Smooth muscle cell of the brain vasculature (primary cell): ENCODE measurements around the gene LCE2A.
"Not testable (repeated sequence)": the region's sequence is repeated elsewhere in the genome, so short reads cannot be mapped to it uniquely, and the experiment has no call there.

ENCODE experiments used
- DNase-seq: peaks from one replicate; pipeline ENCODE4 v3.0.0-alpha.2; 2012; ENCODE audit warnings: low read depth, low spot score

Gene LCE2A

GRCh38 chr1:152697701-152698600 is at the start of gene LCE2A:
Gene LCE2A, plus strand, starts transcription at chr1:152698345. Its CDS starts 557 bp downstream, at chr1:152698902.
- no peak for DNase-seq

DNA sequence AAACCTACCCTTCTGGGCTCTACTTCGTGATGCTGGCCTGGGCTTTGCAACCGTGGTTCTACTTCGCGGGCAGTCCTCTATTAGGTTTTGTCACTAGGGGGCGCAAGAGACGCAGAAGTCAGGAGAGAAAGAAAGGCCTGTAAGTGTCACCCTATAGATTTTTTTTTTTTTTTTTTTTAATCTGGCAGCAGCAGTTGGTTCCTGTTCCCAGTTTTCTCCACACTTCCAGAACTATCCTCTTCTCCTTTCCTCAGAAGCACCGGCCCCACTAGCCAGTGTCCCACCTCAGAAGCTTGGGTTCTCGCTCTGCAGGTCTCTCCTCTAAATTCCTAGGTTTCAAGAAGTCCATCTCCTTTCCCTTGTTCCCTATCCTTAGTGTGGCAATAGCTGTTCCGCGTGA is 44.0 kb upstream of the LCE2A start:
- DNase-seq: no peak

DNA sequence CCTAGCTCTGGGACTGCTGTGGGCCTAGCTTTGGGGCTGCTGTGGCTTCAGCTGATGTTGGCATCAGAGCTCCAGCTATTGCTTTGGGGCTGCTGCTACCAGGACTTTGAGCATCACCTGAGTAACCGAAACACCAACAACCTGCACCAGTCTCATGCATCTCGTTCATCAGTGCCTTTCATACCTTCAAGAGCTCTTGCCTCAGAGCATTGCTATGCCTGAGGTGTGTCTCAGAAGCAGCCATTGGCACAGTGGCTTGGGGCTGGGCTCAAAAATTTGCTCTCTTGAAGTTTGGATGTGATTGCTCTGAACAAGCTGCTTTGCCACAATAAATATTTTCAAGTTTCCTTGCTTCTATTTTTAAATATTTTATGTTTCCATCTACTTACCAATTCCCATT is 41.7 kb upstream of the LCE2A start:
- no peak for DNase-seq

- no peak for DNase-seq
Observed at GRCh38 chr1:152657677-152658076, 40.5 kb upstream of the LCE2A start.

- no peak for DNase-seq
Observed at GRCh38 chr1:152658649-152659048, 39.5 kb upstream of the LCE2A start.

GRCh38 chr1:152663098-152663497 is 35.0 kb upstream of the LCE2A start, which contains the start of gene LCE2D:
Gene LCE2D, plus strand, starts transcription at chr1:152663380. Its CDS starts 726 bp downstream, at chr1:152664106.
- DNase-seq: no peak

DNA sequence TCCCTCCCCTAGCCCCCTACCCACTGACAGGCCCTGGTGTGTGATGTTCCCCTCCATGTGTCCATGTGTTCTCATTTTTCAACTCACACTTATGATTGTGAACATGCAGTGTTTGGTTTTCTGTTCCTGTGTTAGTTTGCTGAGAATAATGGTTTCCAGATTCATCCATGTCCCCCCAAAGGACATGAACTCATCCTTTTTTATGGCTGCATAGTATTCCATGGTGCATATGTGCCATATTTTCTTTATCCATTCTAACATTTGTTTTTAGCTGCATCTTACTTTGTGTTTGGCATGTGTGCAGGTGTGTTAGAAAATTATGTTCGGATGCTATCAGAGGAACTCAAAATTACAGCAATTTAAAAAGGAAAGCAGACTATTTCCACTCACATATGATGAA is 32.0 kb upstream of the LCE2A start:
- DNase-seq: not testable (repeated sequence)

GRCh38 chr1:152667648-152668047 is 30.5 kb upstream of the LCE2A start:
- DNase-seq: no peak

GRCh38 chr1:152673016-152673415 is 25.1 kb upstream of the LCE2A start:
- no peak for DNase-seq

DNA sequence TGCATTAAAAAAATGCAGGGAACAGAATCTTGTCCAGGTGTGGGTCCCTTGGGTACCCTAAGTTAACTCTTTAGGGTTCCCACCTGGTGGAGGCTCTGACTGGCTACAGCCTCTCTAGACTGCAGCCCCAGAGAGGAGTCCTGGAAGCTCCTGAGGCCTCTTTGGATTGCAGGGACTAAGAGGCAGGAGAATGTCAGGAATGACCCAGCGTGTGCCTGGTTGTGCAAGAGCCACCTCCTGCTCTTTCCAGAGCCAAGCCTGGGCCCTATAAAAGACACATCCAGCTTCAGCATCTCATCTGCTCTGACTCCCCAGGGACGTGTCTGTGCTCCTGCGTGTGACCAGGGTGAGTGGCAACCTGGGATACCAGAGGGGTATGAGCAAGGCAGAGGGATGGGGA is 23.2 kb upstream of the LCE2A start, which contains the start of gene LCE2C:
LCE2C (plus strand) TSS at position 297 of the 400 bp plus-strand sequence. CDS start 737 bp downstream, outside the sequence.
- not testable (repeated sequence) for DNase-seq

GRCh38 chr1:152679459-152679858 is 18.7 kb upstream of the LCE2A start:
- no peak for DNase-seq

- no peak for DNase-seq
Observed at GRCh38 chr1:152681616-152682015, 16.5 kb upstream of the LCE2A start.

DNA sequence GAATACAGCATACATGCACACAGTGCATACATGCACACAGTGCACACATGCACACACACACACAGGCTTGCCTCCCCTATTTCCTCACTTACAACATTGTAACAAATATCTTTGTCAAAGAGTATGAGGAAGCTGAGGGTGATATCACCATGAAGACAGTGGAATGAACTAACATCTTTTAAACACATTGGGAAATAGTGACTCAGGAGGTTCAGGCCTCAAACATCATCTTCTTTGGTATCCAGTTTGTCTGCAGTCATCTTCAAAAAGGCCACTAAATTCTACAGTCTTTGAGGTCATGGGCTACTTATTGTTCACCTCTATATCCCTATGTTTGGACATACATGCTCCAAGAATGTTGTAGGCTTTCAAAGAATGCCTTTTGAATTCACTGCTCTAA is 14.3 kb upstream of the LCE2A start:
- no peak for DNase-seq

DNA sequence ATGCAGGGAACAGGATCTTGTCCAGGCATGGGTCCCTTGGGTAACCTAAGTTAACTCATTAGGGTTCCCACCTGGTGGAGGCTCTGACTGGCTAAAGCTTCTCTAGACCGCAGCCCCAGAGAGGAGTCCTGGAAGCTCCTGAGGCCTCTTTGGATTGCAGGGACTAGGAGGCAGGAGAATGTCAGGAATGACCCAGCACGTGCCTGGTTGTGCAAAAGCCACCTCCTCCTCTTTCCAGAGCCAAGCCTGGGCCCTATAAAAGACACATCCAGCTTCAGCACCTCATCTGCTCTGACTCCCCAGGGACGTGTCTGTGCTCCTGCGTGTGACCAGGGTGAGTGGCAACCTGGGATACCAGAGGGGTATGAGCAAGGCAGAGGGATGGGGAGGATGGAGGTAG is 12.3 kb upstream of the LCE2A start, which contains the start of gene LCE2B:
LCE2B (plus strand) TSS at position 301 of the 400 bp plus-strand sequence. CDS start 721 bp downstream, outside the sequence.
- not testable (repeated sequence) for DNase-seq

DNA sequence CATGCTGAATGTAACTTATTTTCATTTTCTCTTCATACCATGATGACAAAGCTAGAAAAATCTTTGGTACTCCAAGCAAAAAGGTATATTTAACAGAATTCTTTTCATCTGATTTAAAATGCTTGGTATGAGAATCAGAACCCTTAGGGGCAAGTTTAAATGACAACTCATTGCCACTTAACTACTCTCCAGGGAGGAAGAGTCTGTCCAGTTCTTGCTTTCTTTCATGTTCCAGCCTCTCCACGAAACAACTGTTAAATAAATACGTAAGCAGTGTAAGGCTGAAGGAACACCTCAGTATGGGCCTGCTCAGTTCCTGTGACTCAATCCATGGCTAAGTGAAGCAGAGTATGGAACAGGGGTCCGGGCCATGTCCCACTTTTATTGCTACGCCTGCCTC is 1.6 kb downstream of the LCE2A start:
- no peak for DNase-seq

DNA sequence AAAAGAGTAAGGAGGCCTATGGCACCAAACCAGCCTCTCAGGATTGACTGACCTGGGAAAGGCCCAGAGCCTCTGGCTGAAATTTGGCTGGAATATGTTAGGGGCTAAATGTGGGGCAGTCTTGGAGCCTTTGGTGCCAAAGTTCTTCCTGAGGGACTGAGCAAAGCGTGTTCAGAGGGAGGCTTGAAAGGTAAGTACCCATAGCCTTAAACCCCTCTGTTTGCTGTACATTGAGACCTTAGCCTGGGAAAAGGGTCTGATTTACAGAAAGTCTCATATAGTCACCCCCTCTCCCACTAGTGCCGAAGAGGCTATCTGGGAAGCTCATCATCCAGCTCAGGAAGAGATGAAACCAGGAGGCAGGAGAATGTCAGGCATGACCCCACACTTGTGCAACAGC is 9.7 kb downstream of the LCE2A start, which contains the start of gene LCE4A:
LCE4A (plus strand) TSS at position 301 of the 400 bp plus-strand sequence. CDS start 916 bp downstream, outside the sequence.
- DNase-seq: no peak

DNA sequence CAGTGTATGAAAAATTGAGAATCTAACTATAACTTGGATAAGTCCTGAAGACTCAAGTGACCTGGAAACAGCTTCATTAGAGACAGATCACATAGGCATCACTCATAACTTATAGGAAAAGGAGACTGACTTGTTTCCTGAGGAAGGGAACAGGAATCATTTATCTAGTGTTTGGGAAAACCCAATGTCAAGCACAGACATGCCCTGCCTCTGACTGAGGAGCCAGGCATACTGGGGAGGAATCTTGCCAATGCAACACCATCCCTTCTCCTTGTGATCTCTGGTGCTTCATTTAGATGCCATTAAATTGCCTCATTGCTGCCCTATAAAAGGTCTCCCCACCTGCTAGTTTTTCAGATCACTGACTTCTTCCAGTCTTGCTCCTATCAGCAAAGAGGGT is 20.1 kb downstream of the LCE2A start:
- DNase-seq: no peak

DNA sequence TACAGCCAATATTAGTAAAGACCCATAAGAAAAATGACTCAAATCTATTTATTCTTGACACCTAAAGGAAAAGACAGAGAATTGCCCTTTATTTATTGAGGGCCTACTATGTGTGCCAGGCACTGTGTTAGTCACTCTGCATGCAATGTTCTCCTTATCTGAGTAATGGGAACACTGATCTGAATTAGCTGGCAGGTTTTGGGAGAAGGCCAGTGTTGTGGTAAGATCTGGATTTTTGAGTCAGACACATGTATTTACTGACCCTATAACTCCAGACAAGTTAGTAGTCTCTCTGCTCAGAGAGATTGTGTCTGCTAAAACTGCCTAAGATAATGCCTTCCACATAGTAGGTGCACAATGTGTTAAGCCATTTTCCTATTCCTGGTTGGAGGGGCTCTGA is 27.1 kb downstream of the LCE2A start:
- DNase-seq: no peak

GRCh38 chr1:152728986-152729385 is 30.8 kb downstream of the LCE2A start:
- no peak for DNase-seq

DNA sequence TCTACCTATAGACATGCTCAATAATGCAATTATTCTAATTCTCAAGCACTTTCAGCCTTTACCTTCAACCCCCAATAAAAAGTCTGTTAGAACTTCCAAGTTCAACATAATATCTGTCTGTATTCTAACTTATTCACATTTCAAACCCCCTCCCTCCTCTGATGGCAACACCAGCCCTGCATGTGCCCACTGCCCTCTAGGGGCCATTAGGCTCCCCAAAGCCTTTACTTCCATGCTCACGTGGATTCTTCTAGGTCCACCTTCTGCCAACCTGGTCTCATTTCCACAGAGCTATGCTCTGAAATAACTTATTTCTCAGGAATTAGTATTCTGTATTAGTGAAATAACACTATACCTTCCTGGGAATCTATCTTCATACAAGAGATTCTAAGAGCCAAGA is 37.5 kb downstream of the LCE2A start:
- DNase-seq: no peak

DNA sequence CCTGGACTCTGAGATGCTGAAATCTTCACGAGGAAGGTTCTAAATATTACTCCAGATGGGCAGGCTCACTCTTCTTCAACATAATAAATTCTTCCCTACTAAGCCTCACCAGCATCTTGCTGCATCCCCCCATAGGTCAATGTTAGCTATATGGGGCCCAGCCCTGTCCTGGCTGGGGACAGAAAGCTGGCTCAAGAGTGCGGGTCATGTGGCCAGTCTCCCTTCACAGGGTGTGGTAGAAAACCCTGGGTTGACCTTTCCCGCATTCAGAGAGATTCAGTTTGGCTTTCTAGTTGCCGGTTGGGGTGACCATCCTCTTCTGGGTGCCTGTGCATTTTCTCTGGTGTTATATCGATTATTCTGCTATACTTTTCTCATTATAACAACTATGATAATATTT is 39.9 kb downstream of the LCE2A start:
- no peak for DNase-seq

DNA sequence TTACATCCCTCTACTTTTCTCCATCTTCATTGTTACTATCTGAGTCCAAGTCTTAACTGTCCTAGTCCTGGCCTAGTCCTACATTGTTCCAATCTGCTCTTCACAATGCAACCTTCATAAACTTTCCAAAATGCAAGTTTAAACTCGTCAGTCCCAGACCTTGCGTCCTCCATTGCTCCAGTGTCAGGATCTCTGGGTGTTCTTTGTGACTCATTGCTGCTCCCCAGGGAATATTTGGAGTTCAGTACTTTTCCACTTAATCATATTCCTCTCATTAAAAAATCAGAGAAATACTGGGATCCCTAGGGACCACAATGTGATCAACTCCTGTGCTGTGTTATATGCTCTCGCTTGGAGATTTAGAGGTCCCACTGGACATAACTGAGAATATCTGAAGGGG is 41.7 kb downstream of the LCE2A start:
- no peak for DNase-seq

- DNase-seq: no peak
Observed at GRCh38 chr1:152741656-152742055, 43.5 kb downstream of the LCE2A start.
